SK-N-DZ (cell line): ENCODE measurements around the gene TPX2.

Experiments used
- DNase-seq: peaks from one replicate; pipeline ENCODE4 v3.0.0-alpha.2; 2015; ENCODE audit warnings: low spot score

Gene TPX2

GRCh38 chr20:31705598-31706597 lies 33.2 kb upstream of the TPX2 start:
- DNase-seq: no peak

GRCh38 chr20:31706607-31707257 lies 32.4 kb upstream of the TPX2 start:
- no peak for DNase-seq

- no peak for DNase-seq
Observed at GRCh38 chr20:31707258-31707615, 31.9 kb upstream of the TPX2 start.

- DNase-seq: no peak
Observed at GRCh38 chr20:31707994-31708735, 30.9 kb upstream of the TPX2 start.

- DNase-seq: no peak
Observed at GRCh38 chr20:31708736-31709534, 30.2 kb upstream of the TPX2 start.

GRCh38 chr20:31709939-31710338 lies 29.2 kb upstream of the TPX2 start:
- no peak for DNase-seq

GRCh38 chr20:31710423-31711108 lies 28.5 kb upstream of the TPX2 start:
- no peak for DNase-seq

- DNase-seq: no peak
Observed at GRCh38 chr20:31711179-31712111, 27.6 kb upstream of the TPX2 start.

GRCh38 chr20:31712112-31712553 lies 27.0 kb upstream of the TPX2 start:
- DNase-seq: no peak

GRCh38 chr20:31712564-31713311 lies 26.4 kb upstream of the TPX2 start:
- no peak for DNase-seq

GRCh38 chr20:31713312-31714273 lies 25.5 kb upstream of the TPX2 start:
- no peak for DNase-seq

GRCh38 chr20:31715766-31716165 lies 23.3 kb upstream of the TPX2 start:
- no peak for DNase-seq

- no peak for DNase-seq
Observed at GRCh38 chr20:31716351-31716750, 22.7 kb upstream of the TPX2 start.

- DNase-seq: no peak
Observed at GRCh38 chr20:31716818-31717477, 22.1 kb upstream of the TPX2 start.

- DNase-seq: no peak
Observed at GRCh38 chr20:31717478-31718201, 21.4 kb upstream of the TPX2 start.

- DNase-seq: no peak
Observed at GRCh38 chr20:31718952-31719643, 20.0 kb upstream of the TPX2 start.
